ENCODE data around the gene CNN2. TPM values are rescaled to one million over a fixed set of nuclear protein-coding genes. Genes with fewer than 3 reads are reported as not detected.
A peak's percentile ranks its signal among the peaks of the same experiment; 100 is the strongest.
"Not testable (repeated sequence)": the region's sequence is repeated elsewhere in the genome, so short reads cannot be mapped to it uniquely, and the experiment has no call there.

CNN2 gene
- total and polyA plus RNA-seq, 2 donors = 55.9 to 127 TPM

DNA sequence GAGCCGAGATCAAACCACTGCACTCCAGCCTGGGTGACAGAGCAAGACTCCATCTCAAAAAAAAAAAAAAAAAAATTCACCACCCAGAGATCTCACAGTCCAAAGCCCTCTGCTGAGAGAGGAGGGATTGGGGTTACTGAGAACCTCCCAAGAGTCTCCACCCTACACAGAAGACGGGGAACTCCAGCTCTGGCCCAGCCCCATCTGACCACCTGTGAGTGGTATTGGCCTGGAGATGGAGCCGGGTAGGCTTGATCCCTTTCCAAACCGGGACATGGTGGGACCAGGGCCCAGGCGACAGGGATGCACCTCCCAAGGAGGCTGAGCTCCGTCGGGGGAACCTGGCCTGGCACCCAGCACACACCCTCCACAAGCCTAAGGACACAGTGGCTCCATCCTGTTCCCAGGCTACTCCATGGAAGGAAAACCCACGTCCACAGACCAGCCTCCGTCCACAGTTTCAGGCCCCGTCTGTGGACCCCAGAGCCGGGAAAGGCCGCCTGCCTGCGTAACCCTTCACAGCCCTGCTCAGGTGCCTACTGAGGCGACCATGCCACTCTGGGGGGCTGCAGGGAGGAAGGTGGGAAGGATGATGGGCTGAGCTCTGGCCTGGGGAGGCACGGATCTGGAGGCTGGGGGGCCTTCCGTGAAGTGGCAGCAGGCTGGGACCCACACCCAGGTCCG lies 7.3 kb upstream of the CNN2 start:
- Histone ChIP-seq H3K4me1 (ENCODE audit: control insufficient read depth in 2 of 2, insufficient read depth in 2 of 2, low read length in 2 of 2) (peaks cover 9 to 47% of the 10 kb centered on the region in 2 donors), H3K9me3 (ENCODE audit: control insufficient read depth in 2 of 2, insufficient read depth in 1 of 2, low read length in 1 of 2) (no peaks in the 10 kb centered on the region), H3K36me3 (ENCODE audit: control insufficient read depth in 2 of 2, insufficient read depth in 2 of 2, low read length in 1 of 2) (peaks cover 23 to 30% of the 10 kb centered on the region in 2 donors), H3K27ac (ENCODE audit: low read depth in 1 of 2, low read length in 1 of 2) (no peak overlapping the region), H3K4me3 (ENCODE audit: low read length in 2 of 2) (peak overlapping the region; percentile 86 to 87), H3K27me3 (ENCODE audit: control insufficient read depth in 2 of 2, insufficient read depth in 1 of 2, low read length in 1 of 2) (no peaks in the 10 kb centered on the region)
- WGBS = 86% methylated on average over 17 of the region's 17 CpGs
- no peak for DNase-seq (ENCODE audit: low read depth in 6 of 9, low spot score in 9 of 9)

DNA sequence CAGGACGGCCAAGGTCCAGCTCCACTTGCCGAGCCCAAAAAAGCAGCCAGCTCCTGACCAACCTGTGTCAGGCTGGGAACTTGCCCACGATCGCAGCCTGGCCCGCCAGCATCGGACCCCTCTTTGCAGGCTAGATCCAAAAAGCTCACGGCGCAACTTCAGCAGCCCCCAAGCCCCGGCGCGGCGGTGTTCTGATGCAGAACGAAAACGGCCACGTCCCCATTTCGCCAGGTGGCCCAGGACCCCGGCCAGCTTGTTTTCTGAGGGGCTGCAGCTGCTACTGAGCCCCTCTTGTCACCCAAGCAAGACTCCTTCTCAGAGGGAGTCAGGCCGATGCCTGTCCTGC lies 6.8 kb upstream of the CNN2 start:
- H3K4me3 ChIP-seq (ENCODE audit: low read length in 2 of 2) = peak overlapping the region; percentile 86 to 87
- peaks cover 9 to 47% of the 10 kb centered on the region in 2 donors for H3K4me1 ChIP-seq (ENCODE audit: control insufficient read depth in 2 of 2, insufficient read depth in 2 of 2, low read length in 2 of 2)
- H3K27ac ChIP-seq (ENCODE audit: low read depth in 1 of 2, low read length in 1 of 2) = peak overlapping the region in 1 of 2 donors; percentile 46
- no peaks in the 10 kb centered on the region for H3K9me3 ChIP-seq (ENCODE audit: control insufficient read depth in 2 of 2, insufficient read depth in 1 of 2, low read length in 1 of 2)
- no peaks in the 10 kb centered on the region for H3K27me3 ChIP-seq (ENCODE audit: control insufficient read depth in 2 of 2, insufficient read depth in 1 of 2, low read length in 1 of 2)
- WGBS = 77% methylated on average over 18 of the region's 18 CpGs
- no peak for DNase-seq (ENCODE audit: low read depth in 6 of 9, low spot score in 9 of 9)
- H3K36me3 ChIP-seq (ENCODE audit: control insufficient read depth in 2 of 2, insufficient read depth in 2 of 2, low read length in 1 of 2) = peaks cover 19 to 25% of the 10 kb centered on the region in 2 donors

DNA sequence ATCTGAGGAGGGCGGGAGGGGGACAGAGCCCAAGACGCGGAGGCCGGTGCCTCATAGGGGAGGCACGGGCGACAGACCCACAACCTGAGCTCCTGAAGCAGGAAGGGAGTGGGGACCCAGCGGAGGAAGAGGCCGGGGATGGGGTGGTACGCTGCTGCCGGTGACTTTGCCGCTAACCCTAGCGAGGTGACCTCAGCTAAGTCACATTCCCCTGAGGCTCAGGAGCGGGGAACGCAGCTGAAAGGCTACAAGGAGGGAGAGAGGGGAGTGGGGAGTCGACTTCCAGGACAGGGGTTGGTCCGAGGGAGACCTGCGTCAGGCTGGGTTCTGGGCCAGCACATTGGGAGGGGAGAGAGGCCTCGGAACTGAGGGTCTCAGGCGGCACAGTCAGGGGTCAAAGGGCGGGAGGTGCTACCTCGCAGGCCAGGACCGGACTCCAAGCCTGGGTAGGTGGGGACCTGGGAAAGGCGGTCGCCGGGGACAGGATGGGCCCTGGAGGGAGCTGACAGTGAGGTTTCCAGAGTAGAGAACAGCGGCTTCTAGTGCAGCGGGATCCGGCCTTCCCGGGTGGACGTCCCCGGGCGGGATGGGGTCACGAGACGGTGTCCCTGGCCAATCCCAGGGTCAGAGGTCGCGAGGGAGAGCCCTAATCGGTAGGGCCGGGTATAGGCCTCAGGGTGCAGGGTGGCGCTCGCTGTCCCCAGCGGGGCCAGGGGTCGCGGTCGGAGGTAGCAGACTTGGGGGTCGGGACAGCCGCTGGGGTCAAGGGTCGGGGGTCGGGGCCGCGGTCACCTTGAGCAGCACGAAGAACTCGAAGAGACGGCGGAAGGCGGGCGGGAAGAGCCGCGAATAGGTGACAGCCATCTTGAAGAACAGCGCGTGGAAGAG lies 6.2 kb upstream of the CNN2 start:
- H3K9me3 ChIP-seq (ENCODE audit: control insufficient read depth in 2 of 2, insufficient read depth in 1 of 2, low read length in 1 of 2) = no peaks in the 10 kb centered on the region
- H3K4me3 ChIP-seq (ENCODE audit: low read length in 2 of 2) = peak overlapping the region; percentile 86 to 87
- WGBS = 2% methylated on average over 60 of the region's 60 CpGs
- peak in 2 of 9 donors; percentile 36 to 49 for DNase-seq (ENCODE audit: low read depth in 6 of 9, low spot score in 9 of 9)
- no peaks in the 10 kb centered on the region for H3K27me3 ChIP-seq (ENCODE audit: control insufficient read depth in 2 of 2, insufficient read depth in 1 of 2, low read length in 1 of 2)
- peak overlapping the region; percentile 48 to 91 for H3K27ac ChIP-seq (ENCODE audit: low read depth in 1 of 2, low read length in 1 of 2)
- peaks cover 9 to 47% of the 10 kb centered on the region in 2 donors for H3K4me1 ChIP-seq (ENCODE audit: control insufficient read depth in 2 of 2, insufficient read depth in 2 of 2, low read length in 2 of 2)
- peaks cover 15 to 18% of the 10 kb centered on the region in 2 donors for H3K36me3 ChIP-seq (ENCODE audit: control insufficient read depth in 2 of 2, insufficient read depth in 2 of 2, low read length in 1 of 2)

DNA sequence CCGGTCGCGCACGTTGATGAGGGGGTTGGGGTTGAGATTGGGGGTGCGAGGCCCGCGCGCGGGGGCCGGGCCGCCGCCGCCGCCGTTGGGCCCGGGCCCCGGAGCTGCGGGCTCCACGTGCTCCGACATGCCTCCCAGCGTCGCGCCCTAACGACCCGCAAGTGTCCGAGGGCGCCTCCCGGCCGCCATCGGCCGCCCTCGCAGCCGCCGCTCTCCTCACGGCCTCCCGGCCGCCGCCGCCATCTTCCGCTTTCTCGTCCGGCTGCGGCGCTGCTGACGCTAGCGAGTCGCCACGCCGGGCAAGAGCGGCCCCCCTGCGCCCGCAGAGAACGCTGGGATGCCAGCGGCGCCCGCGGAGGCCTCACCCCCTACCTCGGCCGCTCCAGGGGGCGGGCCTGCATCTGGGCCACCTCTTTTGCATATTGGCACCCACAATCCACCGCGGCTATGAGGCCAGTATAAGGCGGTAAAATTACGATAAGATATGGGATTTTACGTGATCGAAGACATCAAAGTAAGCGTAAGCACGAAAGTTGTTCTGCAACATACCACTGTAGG lies 5.5 kb upstream of the CNN2 start, which contains the start of gene TMEM259:
TSS of gene TMEM259 (minus strand) at position 256 of the 558 bp plus-strand sequence. CDS start at position 129, 127 bp downstream.
- Histone ChIP-seq H3K4me3 (ENCODE audit: low read length in 2 of 2) (peak within 1 kb of the TSS; percentile 86 to 87), H3K4me1 (ENCODE audit: control insufficient read depth in 2 of 2, insufficient read depth in 2 of 2, low read length in 2 of 2) (peaks cover 10 to 52% of the 10 kb centered on the region in 2 donors), H3K27ac (ENCODE audit: low read depth in 1 of 2, low read length in 1 of 2) (peak within 1 kb of the TSS; percentile 91), H3K36me3 (ENCODE audit: control insufficient read depth in 2 of 2, insufficient read depth in 2 of 2, low read length in 1 of 2) (peaks cover 12 to 15% of the 10 kb centered on the region in 2 donors), H3K9me3 (ENCODE audit: control insufficient read depth in 2 of 2, insufficient read depth in 1 of 2, low read length in 1 of 2) (peaks cover 0 to 3% of the 10 kb centered on the region in 2 donors), H3K27me3 (ENCODE audit: control insufficient read depth in 2 of 2, insufficient read depth in 1 of 2, low read length in 1 of 2) (peaks cover 2% of the 10 kb centered on the region in 2 donors)
- WGBS = under 1% methylated on average over 68 of the region's 68 CpGs
- DNase-seq (ENCODE audit: low read depth in 6 of 9, low spot score in 9 of 9) = peak; percentile 86 to 98 (median 96)

DNA sequence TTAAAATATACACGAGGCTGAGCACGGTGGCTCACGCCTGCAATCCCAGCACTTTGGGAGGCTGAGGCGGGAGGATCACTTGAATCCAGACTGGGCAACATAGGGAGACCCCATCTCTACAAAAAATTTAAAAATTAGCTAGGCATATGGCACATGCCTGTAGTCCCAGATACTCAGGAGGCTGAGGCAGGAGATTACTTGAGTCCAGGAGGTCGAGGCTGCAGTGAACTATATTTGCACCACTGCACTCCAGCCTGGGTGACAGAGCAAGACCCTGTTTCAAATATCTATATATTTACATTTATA lies 2.6 kb upstream of the CNN2 start:
- WGBS = 94% methylated on average over 5 of the region's 5 CpGs
- not testable (repeated sequence) for H3K27ac ChIP-seq (ENCODE audit: low read depth in 1 of 2, low read length in 1 of 2); H3K4me3 ChIP-seq (ENCODE audit: low read length in 2 of 2); DNase-seq (ENCODE audit: low read depth in 6 of 9, low spot score in 9 of 9); H3K36me3 ChIP-seq (ENCODE audit: control insufficient read depth in 2 of 2, insufficient read depth in 2 of 2, low read length in 1 of 2); H3K9me3 ChIP-seq (ENCODE audit: control insufficient read depth in 2 of 2, insufficient read depth in 1 of 2, low read length in 1 of 2)
- peaks cover 8 to 20% of the 10 kb centered on the region in 2 donors for H3K27me3 ChIP-seq (ENCODE audit: control insufficient read depth in 2 of 2, insufficient read depth in 1 of 2, low read length in 1 of 2)
- peaks cover 24 to 57% of the 10 kb centered on the region in 2 donors for H3K4me1 ChIP-seq (ENCODE audit: control insufficient read depth in 2 of 2, insufficient read depth in 2 of 2, low read length in 2 of 2)

DNA sequence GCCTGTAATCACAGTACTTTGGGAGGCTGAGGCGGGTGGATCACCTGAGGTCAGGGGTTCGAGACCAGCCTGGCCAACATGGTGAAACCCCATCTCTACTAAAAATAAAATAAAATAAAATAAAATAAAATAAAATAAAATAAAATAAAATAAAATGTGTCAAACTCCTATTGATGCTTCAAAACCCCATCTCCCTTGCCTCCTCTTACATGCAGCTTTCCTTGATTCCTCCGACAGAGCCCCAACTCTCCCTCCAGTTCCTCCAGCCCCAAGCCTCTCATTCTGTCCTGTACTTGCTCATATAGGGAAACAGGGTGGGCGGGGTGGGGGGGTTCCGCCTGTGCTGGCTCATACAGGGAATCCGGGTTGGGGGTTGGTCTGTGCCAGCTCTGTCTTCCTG lies 1.3 kb upstream of the CNN2 start:
- not testable (repeated sequence) for H3K9me3 ChIP-seq (ENCODE audit: control insufficient read depth in 2 of 2, insufficient read depth in 1 of 2, low read length in 1 of 2); H3K27ac ChIP-seq (ENCODE audit: low read depth in 1 of 2, low read length in 1 of 2); H3K4me3 ChIP-seq (ENCODE audit: low read length in 2 of 2); H3K36me3 ChIP-seq (ENCODE audit: control insufficient read depth in 2 of 2, insufficient read depth in 2 of 2, low read length in 1 of 2); DNase-seq (ENCODE audit: low read depth in 6 of 9, low spot score in 9 of 9)
- WGBS = 96% methylated on average over 6 of the region's 6 CpGs
- H3K27me3 ChIP-seq (ENCODE audit: control insufficient read depth in 2 of 2, insufficient read depth in 1 of 2, low read length in 1 of 2) = peaks cover 8 to 20% of the 10 kb centered on the region in 2 donors
- H3K4me1 ChIP-seq (ENCODE audit: control insufficient read depth in 2 of 2, insufficient read depth in 2 of 2, low read length in 2 of 2) = peaks cover 15 to 56% of the 10 kb centered on the region in 2 donors

DNA sequence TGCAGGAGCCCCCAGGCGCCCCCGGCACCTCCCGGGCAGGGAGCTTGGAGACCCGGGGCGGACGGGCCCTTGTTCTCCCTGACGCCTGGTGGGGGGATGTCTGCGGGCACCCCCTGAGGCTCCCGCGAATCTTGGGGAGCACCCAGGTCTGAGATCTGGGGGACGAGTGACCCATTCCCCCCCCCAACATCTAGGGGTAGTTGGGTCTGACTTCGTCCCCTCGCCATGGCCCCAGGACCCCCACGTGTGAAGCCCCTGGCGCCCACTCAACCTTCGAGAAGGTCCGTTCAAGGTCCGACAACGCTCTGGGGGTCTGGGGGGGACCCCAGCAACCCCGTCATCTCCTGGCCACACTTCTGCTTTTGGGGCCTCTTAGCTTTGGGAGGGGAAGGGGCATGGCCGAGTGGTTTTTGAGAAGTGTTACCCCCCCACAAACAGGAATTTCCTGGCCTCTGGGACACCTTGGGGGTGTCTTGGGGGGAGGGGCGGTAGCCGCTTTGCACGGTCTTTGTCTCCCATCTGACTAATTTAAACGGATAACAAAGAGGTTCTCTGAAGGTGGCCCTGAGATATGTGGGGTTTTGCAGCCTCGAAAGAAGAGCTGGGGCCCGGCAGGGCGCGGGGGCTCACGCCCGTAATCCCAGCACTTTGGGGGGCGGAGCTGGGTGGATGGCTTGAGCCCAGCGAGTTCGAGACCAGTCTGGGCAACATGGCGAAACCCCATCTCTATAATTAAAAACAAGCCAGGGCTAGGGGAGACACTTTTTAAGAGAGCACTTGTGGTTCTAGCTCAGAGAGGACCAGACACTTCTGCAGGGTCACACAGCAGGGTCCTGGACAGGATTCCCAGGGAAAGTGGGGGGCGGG lies 608 bp downstream of the CNN2 start:
- H3K4me1 ChIP-seq (ENCODE audit: control insufficient read depth in 2 of 2, insufficient read depth in 2 of 2, low read length in 2 of 2) = peaks cover 15 to 55% of the 10 kb centered on the region in 2 donors
- DNase-seq (ENCODE audit: low read depth in 6 of 9, low spot score in 9 of 9) = peak in 2 of 9 donors; percentile 30 to 56
- peak overlapping the region; percentile 84 to 95 for H3K27ac ChIP-seq (ENCODE audit: low read depth in 1 of 2, low read length in 1 of 2)
- H3K9me3 ChIP-seq (ENCODE audit: control insufficient read depth in 2 of 2, insufficient read depth in 1 of 2, low read length in 1 of 2) = peaks cover 0 to 5% of the 10 kb centered on the region in 2 donors
- H3K4me3 ChIP-seq (ENCODE audit: low read length in 2 of 2) = peak overlapping the region; percentile 83 to 87
- WGBS = 2% methylated on average over 36 of the region's 36 CpGs
- peaks cover 8 to 20% of the 10 kb centered on the region in 2 donors for H3K27me3 ChIP-seq (ENCODE audit: control insufficient read depth in 2 of 2, insufficient read depth in 1 of 2, low read length in 1 of 2)
- H3K36me3 ChIP-seq (ENCODE audit: control insufficient read depth in 2 of 2, insufficient read depth in 2 of 2, low read length in 1 of 2) = peaks cover 7 to 9% of the 10 kb centered on the region in 2 donors

DNA sequence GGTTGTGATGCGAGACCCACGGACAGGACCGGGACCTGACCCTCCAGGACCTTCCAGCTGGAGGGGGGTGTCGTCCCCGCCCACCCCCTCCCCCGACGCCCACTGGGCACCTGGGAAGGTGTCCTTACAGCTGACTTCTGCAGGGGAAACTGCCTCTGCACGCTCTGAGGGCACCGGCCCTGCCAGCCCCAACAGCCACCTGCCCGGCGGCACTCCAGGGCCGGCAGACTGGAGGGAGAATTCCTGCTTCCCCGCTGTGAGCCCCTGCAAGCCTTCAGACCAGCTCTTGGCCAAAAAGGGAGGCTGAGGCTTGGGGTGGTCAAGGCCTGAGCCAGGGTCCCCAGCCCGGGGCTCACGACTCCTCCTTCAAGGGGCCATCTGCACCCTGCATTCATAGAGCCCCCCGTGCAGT lies 1.2 kb downstream of the CNN2 start:
- peaks cover 8 to 20% of the 10 kb centered on the region in 2 donors for H3K27me3 ChIP-seq (ENCODE audit: control insufficient read depth in 2 of 2, insufficient read depth in 1 of 2, low read length in 1 of 2)
- peak overlapping the region; percentile 83 to 87 for H3K4me3 ChIP-seq (ENCODE audit: low read length in 2 of 2)
- H3K4me1 ChIP-seq (ENCODE audit: control insufficient read depth in 2 of 2, insufficient read depth in 2 of 2, low read length in 2 of 2) = peaks cover 15 to 51% of the 10 kb centered on the region in 2 donors
- peak overlapping the region; percentile 84 to 95 for H3K27ac ChIP-seq (ENCODE audit: low read depth in 1 of 2, low read length in 1 of 2)
- WGBS = 3% methylated on average over 16 of the region's 16 CpGs
- peak in 1 of 9 donors; percentile 17 for DNase-seq (ENCODE audit: low read depth in 6 of 9, low spot score in 9 of 9)
- peaks cover 12 to 15% of the 10 kb centered on the region in 2 donors for H3K36me3 ChIP-seq (ENCODE audit: control insufficient read depth in 2 of 2, insufficient read depth in 2 of 2, low read length in 1 of 2)
- peaks cover 0 to 5% of the 10 kb centered on the region in 2 donors for H3K9me3 ChIP-seq (ENCODE audit: control insufficient read depth in 2 of 2, insufficient read depth in 1 of 2, low read length in 1 of 2)
